Effector memory CD4-positive, alpha-beta T cell (primary cell): ENCODE results near the gene NTN1.
"Not testable (repeated sequence)": the region's sequence is repeated elsewhere in the genome, so short reads cannot be mapped to it uniquely, and the experiment has no call there.

Experiments
- DNase-seq, 3 donors: peaks; one replicate each; pipeline ENCODE4 v3.0.0-alpha.2; 2020
- H3K27ac ChIP-seq: 2 replicates; pipeline ENCODE4 v1.7.0; 2013; ENCODE audit warnings: mild to moderate bottlenecking, low read length, moderate library complexity; ENCODE audit not compliant: insufficient read depth, poor library complexity, severe bottlenecking
- H3K27me3 ChIP-seq: replicated peaks from 2 replicates; pipeline ENCODE4 v1.7.0; 2013; ENCODE audit warnings: mild to moderate bottlenecking, low read length; ENCODE audit not compliant: insufficient read depth, control insufficient read depth, poor library complexity, severe bottlenecking
- H3K36me3 ChIP-seq: 2 replicates; pipeline ENCODE4 v1.7.0; 2013; ENCODE audit warnings: mild to moderate bottlenecking, low read length, moderate library complexity; ENCODE audit not compliant: control insufficient read depth, insufficient read depth
- H3K4me1 ChIP-seq: 2 replicates; pipeline ENCODE4 v1.7.0; 2013; ENCODE audit warnings: low read length, mild to moderate bottlenecking; ENCODE audit not compliant: control insufficient read depth, insufficient read depth, poor library complexity, severe bottlenecking
- H3K4me3 ChIP-seq: 2 replicates; pipeline ENCODE4 v1.7.0; 2013; ENCODE audit warnings: low read length, low read depth, mild to moderate bottlenecking; ENCODE audit not compliant: insufficient read depth, poor library complexity, severe bottlenecking
- H3K9me3 ChIP-seq: 2 replicates; pipeline ENCODE4 v1.7.0; 2013; ENCODE audit warnings: mild to moderate bottlenecking, low read length, moderate library complexity; ENCODE audit not compliant: control insufficient read depth

The NTN1 gene

GRCh38 chr17:9150446-9151090 lies 129.3 kb downstream of the NTN1 start:
- Histone ChIP-seq H3K4me3 (no peak overlapping the region), H3K4me1 (no peaks in the 10 kb centered on the region), H3K27me3 (no peaks in the 10 kb centered on the region), H3K9me3 (no peaks in the 10 kb centered on the region), H3K36me3 (no peaks in the 10 kb centered on the region), H3K27ac (no peak overlapping the region)
- no peak for DNase-seq

DNA sequence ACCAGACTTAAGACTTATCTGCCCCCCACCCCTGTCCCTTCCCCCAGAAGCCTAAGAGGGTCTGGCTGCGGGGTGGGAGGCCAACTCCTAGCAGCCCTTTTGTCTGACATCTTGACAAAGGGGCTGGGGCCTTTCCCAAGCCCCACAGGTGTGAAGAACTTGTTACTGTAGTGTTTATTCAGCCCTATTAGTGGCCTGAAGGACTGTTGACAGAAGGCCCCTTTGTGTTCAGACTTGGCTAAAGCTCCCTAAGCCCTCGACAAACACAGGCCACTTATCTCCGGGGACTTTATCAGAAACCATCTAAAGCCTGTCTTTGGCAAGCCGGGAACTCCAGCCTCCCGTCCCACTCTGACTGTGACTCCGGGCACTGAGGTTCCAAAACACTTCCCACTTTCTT lies 129.8 kb downstream of the NTN1 start:
- H3K27me3 ChIP-seq: no peaks in the 10 kb centered on the region

DNA sequence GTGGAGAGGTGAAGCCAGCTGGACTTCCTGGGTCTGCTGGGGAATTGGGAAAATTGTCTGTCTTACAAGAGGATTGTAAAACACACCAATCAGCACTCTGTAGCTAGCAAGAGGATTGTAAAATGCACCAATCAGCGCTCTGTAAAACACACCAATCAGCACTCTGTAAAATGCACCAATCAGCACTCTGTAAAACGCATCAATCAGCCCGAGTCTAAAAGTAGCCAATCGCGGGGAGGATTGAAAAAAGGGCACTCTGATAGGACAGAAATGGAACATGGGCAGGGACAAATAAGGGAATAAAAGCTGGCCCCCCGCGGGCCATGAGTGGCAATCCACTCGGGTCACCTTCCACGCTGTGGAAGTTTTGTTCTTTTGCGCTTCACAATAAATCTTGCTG lies 130.4 kb downstream of the NTN1 start:
- not testable (repeated sequence) for H3K9me3 ChIP-seq, H3K4me3 ChIP-seq, H3K36me3 ChIP-seq, H3K27ac ChIP-seq, H3K4me1 ChIP-seq, DNase-seq, H3K27me3 ChIP-seq

More for the DNA sequence above, 129.8 kb downstream of the NTN1 start:
- Histone ChIP-seq H3K9me3 (no peaks in the 10 kb centered on the region), H3K27ac (no peak overlapping the region), H3K4me3 (no peak overlapping the region), H3K4me1 (no peaks in the 10 kb centered on the region), H3K36me3 (no peaks in the 10 kb centered on the region)
- DNase-seq: no peak

GRCh38 chr17:9158544-9159452 lies 137.5 kb downstream of the NTN1 start:
- H3K9me3 ChIP-seq: no peaks in the 10 kb centered on the region
- no peaks in the 10 kb centered on the region for H3K4me1 ChIP-seq
- H3K36me3 ChIP-seq: no peaks in the 10 kb centered on the region
- no peak overlapping the region for H3K4me3 ChIP-seq
- no peak for DNase-seq
- no peak overlapping the region for H3K27ac ChIP-seq
- H3K27me3 ChIP-seq: no peaks in the 10 kb centered on the region

DNA sequence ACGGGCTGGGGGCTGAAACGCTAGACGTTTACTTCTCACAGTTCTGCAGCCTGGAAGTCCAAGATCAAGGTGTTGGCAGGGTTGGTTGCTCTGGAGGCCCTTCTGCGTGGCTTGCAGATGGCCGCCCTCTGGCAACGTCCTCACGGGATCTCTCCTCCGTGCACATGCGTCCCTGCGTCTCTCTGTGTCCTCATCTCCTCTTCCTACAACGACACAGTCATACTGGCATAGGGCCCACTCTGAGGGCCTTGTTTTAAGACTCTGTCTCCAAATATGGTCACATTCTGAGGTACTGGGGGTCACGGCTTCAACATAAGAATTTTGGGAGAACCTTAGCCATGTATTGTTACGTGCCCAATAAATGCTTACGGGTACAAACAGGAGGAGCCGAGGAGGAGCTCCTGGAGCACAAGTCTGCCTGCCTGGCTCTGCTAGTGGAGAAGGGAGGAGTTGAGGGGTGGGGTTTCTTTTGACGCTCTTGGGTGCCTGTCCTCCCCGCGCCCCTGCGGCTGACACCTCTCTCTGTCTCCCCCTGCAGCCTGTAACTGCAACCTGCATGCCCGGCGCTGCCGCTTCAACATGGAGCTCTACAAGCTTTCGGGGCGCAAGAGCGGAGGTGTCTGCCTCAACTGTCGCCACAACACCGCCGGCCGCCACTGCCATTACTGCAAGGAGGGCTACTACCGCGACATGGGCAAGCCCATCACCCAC lies 141.1 kb downstream of the NTN1 start:
- Histone ChIP-seq H3K27me3 (no peaks in the 10 kb centered on the region), H3K27ac (no peak overlapping the region), H3K4me3 (no peak overlapping the region), H3K9me3 (no peaks in the 10 kb centered on the region), H3K4me1 (no peaks in the 10 kb centered on the region), H3K36me3 (no peaks in the 10 kb centered on the region)
- no peak for DNase-seq

DNA sequence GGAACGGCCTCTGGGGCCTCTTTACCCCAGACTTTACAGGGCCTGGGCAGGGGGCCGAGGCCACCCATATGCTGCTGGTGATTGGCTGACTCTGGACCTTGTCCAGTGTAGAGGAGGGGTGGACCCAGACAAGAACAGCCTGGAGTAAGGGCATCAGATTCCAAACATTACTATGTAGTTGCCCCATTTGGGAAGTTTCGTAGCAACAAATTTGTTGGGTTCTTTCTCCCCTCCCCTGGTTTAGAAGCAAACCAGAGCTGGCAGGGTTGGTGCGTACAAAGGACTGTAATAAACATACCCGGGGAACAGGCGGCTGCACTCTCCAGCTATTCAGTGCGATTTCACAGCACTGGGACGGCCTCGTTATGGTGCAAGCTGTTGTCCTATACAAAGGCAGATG lies 145.5 kb downstream of the NTN1 start:
- H3K36me3 ChIP-seq: no peaks in the 10 kb centered on the region
- H3K4me3 ChIP-seq: no peak overlapping the region
- H3K27me3 ChIP-seq: peaks cover 6% of the 10 kb centered on the region

GRCh38 chr17:9167379-9167778 lies 146.1 kb downstream of the NTN1 start:
- Histone ChIP-seq H3K36me3 (no peaks in the 10 kb centered on the region), H3K27ac (no peak overlapping the region), H3K4me3 (no peak overlapping the region)

More for the DNA sequence above, 145.5 kb downstream of the NTN1 start:
- no peaks in the 10 kb centered on the region for H3K4me1 ChIP-seq
- no peak for DNase-seq
- no peak overlapping the region for H3K27ac ChIP-seq
- no peaks in the 10 kb centered on the region for H3K9me3 ChIP-seq

GRCh38 chr17:9169116-9169515 lies 147.8 kb downstream of the NTN1 start:
- no peak for DNase-seq
- Histone ChIP-seq H3K27me3 (peaks cover 6% of the 10 kb centered on the region), H3K9me3 (no peaks in the 10 kb centered on the region), H3K36me3 (no peaks in the 10 kb centered on the region), H3K4me3 (no peak overlapping the region), H3K4me1 (no peaks in the 10 kb centered on the region), H3K27ac (no peak overlapping the region)

More at GRCh38 chr17:9167379-9167778, 146.1 kb downstream of the NTN1 start:
- H3K4me1 ChIP-seq: no peaks in the 10 kb centered on the region
- peaks cover 6% of the 10 kb centered on the region for H3K27me3 ChIP-seq
- no peak for DNase-seq
- no peaks in the 10 kb centered on the region for H3K9me3 ChIP-seq

DNA sequence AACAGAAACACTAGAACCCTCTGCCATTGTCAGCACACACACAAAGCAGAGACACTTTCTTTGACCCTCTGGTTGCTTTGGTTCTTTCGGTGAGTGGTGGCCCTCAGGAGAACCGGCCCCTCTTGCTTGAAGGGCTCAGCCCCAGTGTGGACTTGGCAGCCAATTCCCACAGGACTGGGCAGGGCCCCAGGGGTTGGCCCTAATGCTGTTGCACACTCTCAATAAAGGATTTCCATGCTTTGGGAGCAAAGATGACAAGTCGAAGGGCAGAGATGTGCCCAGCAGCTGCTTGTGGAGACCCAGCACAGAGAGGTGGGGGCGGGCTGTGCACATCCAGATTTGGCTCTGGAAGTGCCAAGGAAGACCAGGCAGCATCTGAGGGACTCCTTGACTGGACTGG lies 149.0 kb downstream of the NTN1 start:
- H3K27me3 ChIP-seq: peaks cover 6% of the 10 kb centered on the region
- no peaks in the 10 kb centered on the region for H3K9me3 ChIP-seq
- no peaks in the 10 kb centered on the region for H3K4me1 ChIP-seq
- no peak overlapping the region for H3K4me3 ChIP-seq
- H3K27ac ChIP-seq: no peak overlapping the region
- DNase-seq: no peak
- H3K36me3 ChIP-seq: no peaks in the 10 kb centered on the region

DNA sequence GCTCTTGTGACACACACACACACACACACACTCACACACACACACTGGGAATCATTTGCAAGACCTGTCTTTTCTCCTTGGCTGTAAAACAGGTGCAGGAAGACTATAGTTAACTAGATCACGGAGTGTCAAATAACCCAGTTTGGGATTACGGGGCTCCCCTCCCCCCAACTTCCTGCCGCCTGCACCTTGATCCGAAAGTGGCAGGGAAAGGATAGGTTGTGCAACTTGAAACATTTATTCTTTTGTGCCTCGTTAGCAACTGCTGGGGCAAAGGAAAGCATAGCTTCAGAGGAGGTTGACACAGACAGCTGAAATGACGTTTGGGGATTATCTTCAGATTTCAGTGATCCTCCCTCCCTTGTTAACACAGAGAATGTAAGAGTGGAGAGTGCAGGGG lies 149.5 kb downstream of the NTN1 start:
- Histone ChIP-seq H3K27ac (no peak overlapping the region), H3K27me3 (peaks cover 6% of the 10 kb centered on the region), H3K36me3 (no peaks in the 10 kb centered on the region), H3K4me1 (no peaks in the 10 kb centered on the region), H3K9me3 (no peaks in the 10 kb centered on the region), H3K4me3 (no peak overlapping the region)
- no peak for DNase-seq
